MCF 10A (cell line): ENCODE data around the gene GPR180. TPM values are rescaled to one million over a fixed set of nuclear protein-coding genes. Genes with fewer than 3 reads are reported as not detected.
A peak's percentile ranks its signal among the peaks of the same experiment; 100 is the strongest.

Source experiments
- BruUV-seq: library from RNA; stranded (reverse); fragments of 400-500 nt; replicated peaks from 2 replicates; lab custom pipeline; 2021; lab: Mats Ljungman, UMichigan
- CTCF ChIA-PET: fragments of 300-600 bp; sonication (Branson Sonifier 250); formaldehyde crosslinking; extraction: SDS; loops from one replicate; lab custom pipeline; 2021; ENCODE audit warnings: antibody characterized with exemption, inconsistent platforms; lab: Yijun Ruan, JAX
- POLR2A ChIA-PET: fragments of 300-600, 350-650 bp; sonication (Branson Sonifier 250); formaldehyde crosslinking; extraction: SDS; loops from one replicate; lab custom pipeline; 2020; ENCODE audit warnings: antibody characterized with exemption, inconsistent platforms; lab: Yijun Ruan, JAX
- DNase-seq: peaks from one replicate; pipeline ENCODE4 v3.0.0-alpha.2; 2018; ENCODE audit not compliant: unreplicated experiment
- H3K27ac Mint-ChIP-seq: one replicate; pipeline ENCODE4 v1.8.0; 2022; ENCODE audit warnings: mild to moderate bottlenecking, low read depth, mixed read lengths; ENCODE audit not compliant: unreplicated experiment
- H3K27me3 Mint-ChIP-seq: one replicate; pipeline ENCODE4 v1.8.0; 2022; ENCODE audit warnings: mixed read lengths; ENCODE audit not compliant: insufficient read depth, unreplicated experiment
- H3K36me3 Mint-ChIP-seq: one replicate; pipeline ENCODE4 v1.8.0; 2022; ENCODE audit warnings: mild to moderate bottlenecking, moderate library complexity, mixed read lengths; ENCODE audit not compliant: insufficient read depth, unreplicated experiment
- H3K4me1 Mint-ChIP-seq: one replicate; pipeline ENCODE4 v1.8.0; 2022; ENCODE audit warnings: mixed read lengths; ENCODE audit not compliant: insufficient read depth, unreplicated experiment
- H3K4me3 Mint-ChIP-seq: one replicate; pipeline ENCODE4 v1.8.0; 2022; ENCODE audit warnings: mild to moderate bottlenecking, moderate library complexity, mixed read lengths; ENCODE audit not compliant: unreplicated experiment
- H3K9me3 Mint-ChIP-seq: one replicate; pipeline ENCODE4 v1.8.0; 2022; ENCODE audit warnings: mixed read lengths; ENCODE audit not compliant: unreplicated experiment
- CTCF ChIP-seq: fragments of 200-600 bp; IDR thresholded peaks from one replicate; pipeline ENCODE4 v1.8.0; 2022; ENCODE audit warnings: antibody characterized with exemption, mild to moderate bottlenecking; ENCODE audit not compliant: unreplicated experiment
- intact Hi-C: fragments of 100-400 bp; cut with micrococcal nuclease; formaldehyde crosslinking; loops from 2 replicates; pipeline ENCODE4 v1.14.1; 2022
- total RNA-seq: library from RNA; stranded (reverse); gene quantifications from 2 replicates; pipeline ENCODE4 v1.2.3, GENCODE V29; 2022

GPR180 gene
- total RNA-seq, 1 experiment from 2014 or later, result 4.9 TPM

GRCh38 chr13:94646904-94647303, 45.2 kb downstream of the GPR180 start:
- no peak overlapping the region for H3K27ac Mint-ChIP-seq
- H3K9me3 Mint-ChIP-seq, result no peaks in the 10 kb centered on the region
- DNase-seq, result no peak
- ChIA-PET POLR2A (no interaction called here), CTCF (no interaction called here)
- intact Hi-C loops, result no loop called here
- TF ChIP-seq CTCF, result no peak
- H3K27me3 Mint-ChIP-seq, result no peaks in the 10 kb centered on the region
- H3K36me3 Mint-ChIP-seq, result peaks cover 4% of the 10 kb centered on the region
- no peak overlapping the region for H3K4me3 Mint-ChIP-seq
- H3K4me1 Mint-ChIP-seq, result no peaks in the 10 kb centered on the region
- no TSS peak for BruUV-seq

GRCh38 chr13:94656176-94656575, 54.5 kb downstream of the GPR180 start:
- no peaks in the 10 kb centered on the region for H3K36me3 Mint-ChIP-seq
- intact Hi-C loops, result no loop called here
- H3K4me1 Mint-ChIP-seq, result peaks cover 15% of the 10 kb centered on the region
- no peaks in the 10 kb centered on the region for H3K27me3 Mint-ChIP-seq
- H3K9me3 Mint-ChIP-seq, result no peaks in the 10 kb centered on the region
- no peak overlapping the region for H3K27ac Mint-ChIP-seq
- TF ChIP-seq CTCF, result no peak
- no peak for DNase-seq
- CTCF ChIA-PET, result interaction anchor here (0.5 to 1.5 kb wide), 8 partner anchors 12 to 727 kb away, joined by 3 to 5 read pairs (median 4); no protein-coding TSS in a partner anchor
- no peak overlapping the region for H3K4me3 Mint-ChIP-seq
- POLR2A ChIA-PET, result interaction anchor here (0.6 kb wide), 1 partner anchor 8 kb away, joined by 3 read pairs; no protein-coding TSS in a partner anchor
- BruUV-seq, result no TSS peak

DNA sequence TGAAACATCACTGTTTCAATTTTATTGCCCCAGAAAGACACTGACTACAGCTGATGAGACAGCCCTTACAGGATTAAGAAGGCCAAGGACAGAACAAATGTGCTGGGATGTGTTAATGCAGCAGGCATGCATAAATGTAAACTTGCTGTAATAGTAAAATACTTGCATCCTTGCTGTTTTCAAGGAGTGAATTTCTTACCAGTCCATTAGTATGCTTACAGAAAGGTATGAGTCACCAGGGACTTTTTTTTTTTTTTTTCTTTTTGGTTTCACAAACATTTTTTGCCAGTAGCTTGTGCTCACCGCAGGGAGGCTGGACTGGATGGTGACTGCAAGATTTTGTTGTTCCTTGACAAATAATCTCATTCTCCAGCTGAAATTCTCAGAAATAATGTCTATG, 55.1 kb downstream of the GPR180 start:
- H3K4me3 Mint-ChIP-seq, result no peak overlapping the region
- BruUV-seq, result no TSS peak
- no peaks in the 10 kb centered on the region for H3K9me3 Mint-ChIP-seq
- peak; percentile 73 for DNase-seq
- H3K27ac Mint-ChIP-seq, result peak overlapping the region; percentile 21
- H3K27me3 Mint-ChIP-seq, result no peaks in the 10 kb centered on the region
- no peaks in the 10 kb centered on the region for H3K36me3 Mint-ChIP-seq
- CTCF ChIA-PET, result interaction anchor here (0.6 to 1.5 kb wide), 9 partner anchors 12 to 727 kb away, joined by 3 to 5 read pairs (median 3); no protein-coding TSS in a partner anchor
- intact Hi-C loops, result no loop called here
- peaks cover 15% of the 10 kb centered on the region for H3K4me1 Mint-ChIP-seq
- POLR2A ChIA-PET, result interaction anchor here (0.6 kb wide), 1 partner anchor 8 kb away, joined by 3 read pairs; no protein-coding TSS in a partner anchor
- TF ChIP-seq CTCF, result no peak

- TF ChIP-seq CTCF, result no peak
- peak; percentile 39 for DNase-seq
- ChIA-PET CTCF (interaction anchor here (0.6 to 1.5 kb wide), 5 partner anchors 37 to 640 kb away, joined by 3 to 5 read pairs (median 3); no protein-coding TSS in a partner anchor), POLR2A (no interaction called here)
- no TSS peak for BruUV-seq
- Mint-ChIP-seq H3K4me1 (peaks cover 15% of the 10 kb centered on the region), H3K27ac (peak overlapping the region; percentile 21), H3K27me3 (no peaks in the 10 kb centered on the region), H3K9me3 (no peaks in the 10 kb centered on the region), H3K36me3 (no peaks in the 10 kb centered on the region), H3K4me3 (no peak overlapping the region)
- intact Hi-C loops, result no loop called here
These were observed 55.5 kb downstream of the GPR180 start for GRCh38 chr13:94657167-94657566.
